Stimulated activated CD8-positive, alpha-beta memory T cell treated with anti-CD3 and anti-CD28 coated beads, Interleukin-15, amount 100 ng/mL, for 24 hours (primary cell): ENCODE data around the gene PGGT1B.

ENCODE experiments used
- DNase-seq: peaks from one replicate; pipeline ENCODE4 v3.0.0-alpha.2; 2020; ENCODE audit warnings: low read depth

PGGT1B gene

GRCh38 chr5:115180165-115180709, 82.4 kb downstream of the PGGT1B start:
- no peak for DNase-seq

- DNase-seq, result no peak
Measured at GRCh38 chr5:115179394-115180164, 83.1 kb downstream of the PGGT1B start.

GRCh38 chr5:115179030-115179393, 83.7 kb downstream of the PGGT1B start:
- DNase-seq, result no peak

- DNase-seq, result no peak
Measured at GRCh38 chr5:115170929-115171510, 91.7 kb downstream of the PGGT1B start.

- no peak for DNase-seq
Measured at GRCh38 chr5:115170134-115170928, 92.3 kb downstream of the PGGT1B start.

- DNase-seq, result peak; percentile 91
Measured at GRCh38 chr5:115169487-115170133, 93.1 kb downstream of the PGGT1B start, which contains the start of gene TRIM36. TSS of gene TRIM36 (minus strand) at chr5:115169908. CDS start at chr5:115169634, 274 bp downstream.

GRCh38 chr5:115168829-115169486, 93.7 kb downstream of the PGGT1B start:
- no peak for DNase-seq

- DNase-seq, result no peak
Measured at GRCh38 chr5:115166744-115167393, 95.8 kb downstream of the PGGT1B start.

- no peak for DNase-seq
Measured at GRCh38 chr5:115165790-115166189, 96.9 kb downstream of the PGGT1B start.

GRCh38 chr5:115160975-115161475, 101.7 kb downstream of the PGGT1B start:
- no peak for DNase-seq
